Measurements from ENCODE around the gene ATXN7L1.

DNA sequence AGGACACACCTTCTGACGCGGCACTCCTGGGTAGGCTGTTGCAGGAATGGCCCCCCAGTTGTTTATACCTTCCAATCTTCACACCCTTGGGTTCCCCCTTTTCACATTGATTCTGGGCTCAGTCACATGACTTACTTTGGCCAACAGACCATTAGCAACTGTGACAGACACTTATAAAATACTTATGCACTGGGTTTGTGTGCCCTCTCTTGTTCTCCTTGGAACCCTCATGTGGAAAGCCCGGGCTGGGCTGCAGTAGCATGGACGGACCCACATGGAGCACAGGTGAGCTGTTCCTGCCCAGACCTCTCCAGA lies 69.0 kb downstream of the ATXN7L1 start:
- TF ChIP-seq, protein P1, sequence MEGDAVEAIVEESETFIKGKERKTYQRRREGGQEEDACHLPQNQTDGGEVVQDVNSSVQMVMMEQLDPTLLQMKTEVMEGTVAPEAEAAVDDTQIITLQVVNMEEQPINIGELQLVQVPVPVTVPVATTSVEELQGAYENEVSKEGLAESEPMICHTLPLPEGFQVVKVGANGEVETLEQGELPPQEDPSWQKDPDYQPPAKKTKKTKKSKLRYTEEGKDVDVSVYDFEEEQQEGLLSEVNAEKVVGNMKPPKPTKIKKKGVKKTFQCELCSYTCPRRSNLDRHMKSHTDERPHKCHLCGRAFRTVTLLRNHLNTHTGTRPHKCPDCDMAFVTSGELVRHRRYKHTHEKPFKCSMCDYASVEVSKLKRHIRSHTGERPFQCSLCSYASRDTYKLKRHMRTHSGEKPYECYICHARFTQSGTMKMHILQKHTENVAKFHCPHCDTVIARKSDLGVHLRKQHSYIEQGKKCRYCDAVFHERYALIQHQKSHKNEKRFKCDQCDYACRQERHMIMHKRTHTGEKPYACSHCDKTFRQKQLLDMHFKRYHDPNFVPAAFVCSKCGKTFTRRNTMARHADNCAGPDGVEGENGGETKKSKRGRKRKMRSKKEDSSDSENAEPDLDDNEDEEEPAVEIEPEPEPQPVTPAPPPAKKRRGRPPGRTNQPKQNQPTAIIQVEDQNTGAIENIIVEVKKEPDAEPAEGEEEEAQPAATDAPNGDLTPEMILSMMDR (IDR thresholded peaks at IDR 0.05): no peak
- TF ChIP-seq TAF1 (IDR thresholded peaks at IDR 0.05; ENCODE audit: borderline replicate concordance, low read depth, low read length) (no peak), POLR2AphosphoS5 (IDR thresholded peaks at IDR 0.05; ENCODE audit: low read depth, low read length) (no peak), TEAD4 (IDR thresholded peaks at IDR 0.05; ENCODE audit: borderline replicate concordance, insufficient read depth) (no peak)
- TF ChIP-seq, protein P2, sequence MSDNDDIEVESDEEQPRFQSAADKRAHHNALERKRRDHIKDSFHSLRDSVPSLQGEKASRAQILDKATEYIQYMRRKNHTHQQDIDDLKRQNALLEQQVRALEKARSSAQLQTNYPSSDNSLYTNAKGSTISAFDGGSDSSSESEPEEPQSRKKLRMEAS (IDR thresholded peaks at IDR 0.05; ENCODE audit: low read depth): no peak

All from SK-N-SH (cell line).